KMS-11 (cell line): ENCODE data around the gene ALDH4A1.

ENCODE experiments used
- H2AFZ ChIP-seq: fragments of 200-600 bp; sonication (generic); 2 replicates; pipeline ENCODE4 v1.6.1; 2016; ENCODE audit warnings: antibody characterized with exemption, mixed run types, low read depth
- H3K27ac ChIP-seq: fragments of 200-600 bp; sonication (generic); 2 replicates; pipeline ENCODE4 v1.6.1; 2016; ENCODE audit warnings: mild to moderate bottlenecking, mixed run types
- H3K27me3 ChIP-seq: fragments of 200-600 bp; sonication (generic); 2 replicates; pipeline ENCODE4 v1.6.1; 2017; ENCODE audit warnings: mild to moderate bottlenecking, low read depth, mixed run types, moderate library complexity; ENCODE audit not compliant: insufficient read depth
- H3K36me3 ChIP-seq: fragments of 200-600 bp; sonication (generic); 2 replicates; pipeline ENCODE4 v1.6.1; 2017; ENCODE audit warnings: mild to moderate bottlenecking, mixed run types; ENCODE audit not compliant: insufficient read depth
- H3K4me1 ChIP-seq: fragments of 200-600 bp; sonication (generic); 2 replicates; pipeline ENCODE4 v1.6.1; 2016; ENCODE audit warnings: mild to moderate bottlenecking, low read depth, mixed run types; ENCODE audit not compliant: poor library complexity, severe bottlenecking
- H3K4me2 ChIP-seq: fragments of 200-600 bp; sonication (generic); 2 replicates; pipeline ENCODE4 v1.7.0; 2016; ENCODE audit warnings: mild to moderate bottlenecking, mixed run types
- H3K4me3 ChIP-seq: fragments of 200-600 bp; sonication (generic); IDR thresholded peaks from 2 replicates; pipeline ENCODE4 v1.6.1; 2017; ENCODE audit warnings: low read depth, low read length, mixed read lengths; ENCODE audit not compliant: insufficient read depth
- H3K79me2 ChIP-seq: fragments of 200-600 bp; sonication (generic); 2 replicates; pipeline ENCODE4 v1.6.1; 2016; ENCODE audit warnings: low read depth, mixed run types; ENCODE audit not compliant: insufficient read depth
- H3K9ac ChIP-seq: fragments of 200-600 bp; sonication (generic); 2 replicates; pipeline ENCODE4 v1.6.1; 2016; ENCODE audit warnings: mild to moderate bottlenecking, mixed run types
- H4K20me1 ChIP-seq: fragments of 200-600 bp; sonication (generic); 2 replicates; pipeline ENCODE4 v1.6.1; 2016; ENCODE audit warnings: mild to moderate bottlenecking, mixed run types; ENCODE audit not compliant: insufficient read depth
- TF ChIP-seq, protein P1 (sequence below): fragments of 200-600 bp; sonication (generic); conservative IDR thresholded peaks from 2 replicates; pipeline ENCODE4 v1.6.1; 2017; ENCODE audit warnings: low read depth, mild to moderate bottlenecking, antibody characterized with exemption, low read length, moderate library complexity, mixed read lengths

ALDH4A1 gene

DNA sequence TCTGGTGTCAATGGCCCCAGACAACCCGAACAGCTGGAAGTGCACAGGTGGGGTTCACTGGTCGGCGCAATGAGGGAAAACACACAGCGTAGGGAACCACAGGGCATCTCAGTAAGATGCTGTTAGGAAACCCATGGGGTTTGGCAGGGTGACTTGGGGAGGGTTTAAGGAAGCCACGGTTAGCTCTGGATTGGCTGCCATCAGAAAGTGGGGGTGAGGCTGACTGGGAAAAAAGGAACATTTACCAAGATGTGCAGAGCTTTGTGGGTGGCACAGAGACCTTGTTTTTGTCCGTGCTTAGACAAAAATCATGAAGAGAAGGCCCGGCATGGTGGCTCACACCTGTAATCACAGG, 11.0 kb downstream of the ALDH4A1 start:
- Histone ChIP-seq H2AFZ (no peak overlapping the region), H3K4me1 (no peaks in the 10 kb centered on the region), H3K36me3 (no peaks in the 10 kb centered on the region), H3K27me3 (peaks cover 5% of the 10 kb centered on the region; the same call in 1 of the 2 replicates), H4K20me1 (no peaks in the 10 kb centered on the region), H3K4me3 (no peak overlapping the region), H3K79me2 (no peaks in the 10 kb centered on the region), H3K9ac (no peak overlapping the region), H3K4me2 (no peak overlapping the region), H3K27ac (no peak overlapping the region)
- TF ChIP-seq, protein P1, sequence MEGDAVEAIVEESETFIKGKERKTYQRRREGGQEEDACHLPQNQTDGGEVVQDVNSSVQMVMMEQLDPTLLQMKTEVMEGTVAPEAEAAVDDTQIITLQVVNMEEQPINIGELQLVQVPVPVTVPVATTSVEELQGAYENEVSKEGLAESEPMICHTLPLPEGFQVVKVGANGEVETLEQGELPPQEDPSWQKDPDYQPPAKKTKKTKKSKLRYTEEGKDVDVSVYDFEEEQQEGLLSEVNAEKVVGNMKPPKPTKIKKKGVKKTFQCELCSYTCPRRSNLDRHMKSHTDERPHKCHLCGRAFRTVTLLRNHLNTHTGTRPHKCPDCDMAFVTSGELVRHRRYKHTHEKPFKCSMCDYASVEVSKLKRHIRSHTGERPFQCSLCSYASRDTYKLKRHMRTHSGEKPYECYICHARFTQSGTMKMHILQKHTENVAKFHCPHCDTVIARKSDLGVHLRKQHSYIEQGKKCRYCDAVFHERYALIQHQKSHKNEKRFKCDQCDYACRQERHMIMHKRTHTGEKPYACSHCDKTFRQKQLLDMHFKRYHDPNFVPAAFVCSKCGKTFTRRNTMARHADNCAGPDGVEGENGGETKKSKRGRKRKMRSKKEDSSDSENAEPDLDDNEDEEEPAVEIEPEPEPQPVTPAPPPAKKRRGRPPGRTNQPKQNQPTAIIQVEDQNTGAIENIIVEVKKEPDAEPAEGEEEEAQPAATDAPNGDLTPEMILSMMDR: no peak

DNA sequence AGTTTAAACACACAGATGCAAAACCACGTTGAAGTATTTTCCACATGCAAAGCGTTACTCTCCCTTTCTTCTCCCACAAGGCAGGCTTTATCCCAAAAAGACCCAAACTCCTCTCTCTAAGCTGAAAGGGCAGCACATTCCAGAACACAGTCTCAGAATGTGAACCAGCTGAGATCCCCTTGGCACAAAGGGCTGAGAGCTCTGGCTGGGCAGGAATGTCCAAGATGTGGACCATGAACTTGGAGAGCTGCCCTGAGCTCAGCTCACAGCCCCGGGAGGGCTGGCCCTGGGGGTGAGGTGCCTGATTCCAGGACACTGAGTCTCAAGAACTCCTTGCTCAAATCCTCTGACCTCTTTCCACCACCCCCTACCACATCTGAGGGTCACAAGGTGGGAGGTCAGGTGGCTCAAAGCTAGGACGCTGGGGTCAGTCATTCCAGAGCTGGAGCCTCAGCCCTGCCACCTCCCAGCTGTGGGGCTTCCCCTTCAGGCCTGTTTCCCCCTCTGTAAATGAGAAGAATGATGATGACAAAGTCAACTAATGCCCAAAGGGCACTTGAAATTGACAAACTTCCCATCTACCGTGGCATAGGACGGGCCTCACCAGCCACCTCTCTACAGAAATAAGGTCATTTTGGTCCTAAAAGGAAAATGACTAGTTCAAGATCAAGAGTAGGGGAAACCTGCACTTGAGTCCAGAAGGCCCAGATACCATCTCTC, 11.5 kb downstream of the ALDH4A1 start:
- TF ChIP-seq, protein P1: no peak
- H4K20me1 ChIP-seq: no peaks in the 10 kb centered on the region
- no peaks in the 10 kb centered on the region for H3K79me2 ChIP-seq
- H3K4me2 ChIP-seq: no peak overlapping the region
- peaks cover 8% of the 10 kb centered on the region; the same call in 1 of the 2 replicates for H3K27me3 ChIP-seq
- no peaks in the 10 kb centered on the region for H3K4me1 ChIP-seq
- H3K4me3 ChIP-seq: no peak overlapping the region
- no peak overlapping the region for H3K9ac ChIP-seq
- no peak overlapping the region for H2AFZ ChIP-seq
- no peaks in the 10 kb centered on the region for H3K36me3 ChIP-seq
- H3K27ac ChIP-seq: no peak overlapping the region

DNA sequence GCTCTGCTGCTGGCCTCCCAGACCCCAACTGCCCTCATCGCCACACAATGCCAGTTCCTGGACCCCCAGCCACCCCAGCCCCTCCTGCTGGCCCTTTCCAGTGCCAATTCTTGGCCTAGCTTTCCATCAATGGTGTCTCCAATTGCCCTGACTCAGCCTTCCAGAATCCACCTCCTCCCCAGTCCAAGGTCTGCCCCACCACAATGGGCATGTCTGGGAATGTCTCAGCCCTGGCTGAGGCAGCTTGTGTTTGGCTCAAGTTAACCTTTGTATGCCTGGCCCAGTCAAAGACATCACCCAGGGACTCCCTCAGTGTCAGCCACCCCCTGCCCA, 16.4 kb downstream of the ALDH4A1 start:
- Histone ChIP-seq H3K79me2 (no peaks in the 10 kb centered on the region), H3K9ac (no peak overlapping the region), H3K4me3 (no peak overlapping the region), H4K20me1 (no peaks in the 10 kb centered on the region), H3K27me3 (peaks cover 12% of the 10 kb centered on the region; the same call in 1 of the 2 replicates), H3K4me1 (no peaks in the 10 kb centered on the region), H3K4me2 (no peak overlapping the region), H3K36me3 (no peaks in the 10 kb centered on the region), H3K27ac (no peak overlapping the region), H2AFZ (no peak overlapping the region)
- TF ChIP-seq, protein P1: no peak

DNA sequence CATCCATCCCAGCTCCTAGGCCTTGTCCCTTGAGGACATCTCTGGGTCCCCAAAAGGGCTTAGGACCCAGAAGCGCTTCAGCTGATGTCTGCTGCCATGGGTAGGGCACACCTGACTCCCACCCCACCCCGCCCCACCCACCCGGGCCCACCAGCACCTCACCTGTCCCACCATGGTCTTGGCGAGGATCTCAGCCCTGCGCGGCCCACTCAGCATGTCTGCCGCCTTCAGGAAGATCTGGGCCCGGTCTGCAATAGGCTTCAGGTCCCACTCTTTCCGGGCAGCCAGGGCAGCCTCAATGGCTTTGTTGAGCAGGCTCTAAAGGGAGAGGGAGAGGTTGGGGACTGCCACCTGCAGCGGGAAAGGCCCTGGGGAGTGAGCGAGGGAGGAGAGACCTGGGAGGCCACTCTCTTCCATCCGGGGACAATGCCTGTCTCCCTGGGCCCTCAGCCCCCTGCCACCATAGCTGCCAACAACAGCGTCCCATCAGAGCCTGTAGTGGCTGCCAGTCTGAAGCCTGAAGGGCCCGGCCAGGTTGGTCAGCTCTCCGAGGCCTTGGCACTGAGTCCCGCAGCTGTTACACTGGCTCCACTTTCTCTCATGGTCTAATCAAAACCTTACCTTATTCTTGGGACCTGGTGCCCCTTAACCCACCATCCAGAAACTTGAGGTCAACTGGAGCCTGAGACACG, 16.9 kb downstream of the ALDH4A1 start:
- no peaks in the 10 kb centered on the region for H4K20me1 ChIP-seq
- no peak overlapping the region for H2AFZ ChIP-seq
- H3K79me2 ChIP-seq: no peaks in the 10 kb centered on the region
- no peak overlapping the region for H3K4me3 ChIP-seq
- no peaks in the 10 kb centered on the region for H3K4me1 ChIP-seq
- H3K4me2 ChIP-seq: no peak overlapping the region
- H3K36me3 ChIP-seq: no peaks in the 10 kb centered on the region
- H3K27ac ChIP-seq: no peak overlapping the region
- H3K9ac ChIP-seq: no peak overlapping the region
- TF ChIP-seq, protein P1: no peak
- H3K27me3 ChIP-seq: peaks cover 11% of the 10 kb centered on the region; the same call in 1 of the 2 replicates
